Bronchial epithelial cell (primary cell): ENCODE measurements around the gene FAM216B. TPM values are rescaled to one million over a fixed set of nuclear protein-coding genes. Genes with fewer than 3 reads are reported as not detected.

ENCODE experiments used
- DNase-seq: peaks from one replicate; pipeline ENCODE4 v3.0.0-alpha.2; 2010; ENCODE audit warnings: low read depth
- FAIRE-seq: peaks from 2 replicates; lab custom pipeline; 2011; peaks lifted over from hg19 to GRCh38; lab: Jason Lieb, UNC
- H3K27me3 ChIP-seq: 2 replicates; pipeline ENCODE4 v1.5.1; 2011; ENCODE audit warnings: low read length; ENCODE audit not compliant: control insufficient read depth, insufficient read depth
- H3K36me3 ChIP-seq: 2 replicates; pipeline ENCODE4 v1.5.1; 2011; ENCODE audit warnings: low read length; ENCODE audit not compliant: control insufficient read depth, insufficient read depth
- H3K4me3 ChIP-seq: 2 replicates; pipeline ENCODE4 v1.5.1; 2011; ENCODE audit warnings: mild to moderate bottlenecking, low read depth, low read length, control low read depth
- CTCF ChIP-seq: IDR thresholded peaks from 2 replicates; pipeline ENCODE4 v1.5.1; 2011; ENCODE audit warnings: mild to moderate bottlenecking, moderate library complexity, low read length, control low read depth, inconsistent platforms; ENCODE audit not compliant: insufficient read depth, severe bottlenecking
- total RNA-seq: library from RNA; depleted of rRNA; stranded (reverse); fragments of >200 nt; gene quantifications from 2 replicates; pipeline ENCODE4 v1.2.1, GENCODE V29; 2014

FAM216B gene
- total RNA-seq, 1 donor from 2014 or later: not detected

GRCh38 chr13:42745655-42746054 lies 35.7 kb upstream of the FAM216B start:
- Histone ChIP-seq H3K4me3 (no peak overlapping the region), H3K27me3 (no peaks in the 10 kb centered on the region), H3K36me3 (no peaks in the 10 kb centered on the region)
- no peak for TF ChIP-seq CTCF
- FAIRE-seq (no peak), DNase-seq (peak; percentile 21)

- no peak for TF ChIP-seq CTCF
- Histone ChIP-seq H3K36me3 (no peaks in the 10 kb centered on the region), H3K4me3 (no peak overlapping the region), H3K27me3 (no peaks in the 10 kb centered on the region)
- peak; percentile 33 for DNase-seq
- FAIRE-seq: no peak
Observed at GRCh38 chr13:42746866-42747265, 34.5 kb upstream of the FAM216B start.

GRCh38 chr13:42747399-42747873 lies 33.9 kb upstream of the FAM216B start:
- FAIRE-seq (peak; percentile 58), DNase-seq (peak; percentile 98)
- H3K36me3 ChIP-seq: no peaks in the 10 kb centered on the region
- no peak overlapping the region for H3K4me3 ChIP-seq
- no peaks in the 10 kb centered on the region for H3K27me3 ChIP-seq
- TF ChIP-seq CTCF: no peak

DNA sequence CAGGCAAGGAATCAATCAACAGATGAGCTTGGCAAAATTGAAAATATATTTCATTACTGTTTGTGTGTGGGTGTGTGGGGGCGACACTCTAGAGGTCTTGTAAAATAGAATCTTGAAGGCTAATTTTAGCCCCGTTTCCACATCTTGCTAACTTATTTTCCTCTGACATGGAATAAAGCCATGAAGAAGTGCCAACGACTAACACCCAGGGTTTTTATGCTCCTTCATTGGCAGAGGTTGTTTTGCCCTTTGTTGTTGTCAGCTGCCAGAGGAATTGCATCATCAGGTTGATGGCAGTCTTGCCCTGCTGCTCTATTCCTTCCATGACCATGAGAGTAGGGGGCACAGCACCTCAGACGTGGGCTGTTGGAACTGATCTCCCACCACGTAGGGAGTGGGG lies 30.6 kb upstream of the FAM216B start:
- H3K36me3 ChIP-seq: no peaks in the 10 kb centered on the region
- no peak overlapping the region for H3K4me3 ChIP-seq
- no peaks in the 10 kb centered on the region for H3K27me3 ChIP-seq
- no peak for TF ChIP-seq CTCF
- no peak for DNase-seq
- no peak for FAIRE-seq

- TF ChIP-seq CTCF: no peak
- Histone ChIP-seq H3K36me3 (no peaks in the 10 kb centered on the region), H3K27me3 (no peaks in the 10 kb centered on the region), H3K4me3 (no peak overlapping the region)
- no peak for FAIRE-seq
- DNase-seq: no peak
Observed at GRCh38 chr13:42751693-42752092, 29.7 kb upstream of the FAM216B start.

DNA sequence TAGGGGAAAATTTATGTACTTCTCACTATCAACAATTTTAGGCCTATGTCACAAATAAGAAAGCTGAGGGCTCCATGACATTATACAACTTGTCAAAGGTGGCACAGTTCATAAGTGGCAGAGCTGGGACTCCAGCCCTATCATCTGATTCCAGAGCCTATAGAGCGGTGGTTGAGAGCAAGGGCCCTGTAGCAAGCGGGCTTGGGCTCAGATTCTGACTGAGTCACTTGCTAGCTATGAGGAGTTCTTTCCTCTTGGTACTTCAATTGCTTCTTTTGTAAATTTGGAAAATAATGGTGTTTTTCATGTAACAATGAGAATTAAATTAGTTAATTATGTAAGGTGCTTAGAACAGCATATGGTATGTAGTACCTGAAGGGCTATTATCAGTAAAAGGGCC lies 28.7 kb upstream of the FAM216B start:
- Histone ChIP-seq H3K27me3 (no peaks in the 10 kb centered on the region), H3K36me3 (no peaks in the 10 kb centered on the region), H3K4me3 (no peak overlapping the region)
- DNase-seq: no peak
- TF ChIP-seq CTCF: no peak
- FAIRE-seq: no peak
